ENCODE measurements around the gene NR3C2.

- TF ChIP-seq, protein P1, sequence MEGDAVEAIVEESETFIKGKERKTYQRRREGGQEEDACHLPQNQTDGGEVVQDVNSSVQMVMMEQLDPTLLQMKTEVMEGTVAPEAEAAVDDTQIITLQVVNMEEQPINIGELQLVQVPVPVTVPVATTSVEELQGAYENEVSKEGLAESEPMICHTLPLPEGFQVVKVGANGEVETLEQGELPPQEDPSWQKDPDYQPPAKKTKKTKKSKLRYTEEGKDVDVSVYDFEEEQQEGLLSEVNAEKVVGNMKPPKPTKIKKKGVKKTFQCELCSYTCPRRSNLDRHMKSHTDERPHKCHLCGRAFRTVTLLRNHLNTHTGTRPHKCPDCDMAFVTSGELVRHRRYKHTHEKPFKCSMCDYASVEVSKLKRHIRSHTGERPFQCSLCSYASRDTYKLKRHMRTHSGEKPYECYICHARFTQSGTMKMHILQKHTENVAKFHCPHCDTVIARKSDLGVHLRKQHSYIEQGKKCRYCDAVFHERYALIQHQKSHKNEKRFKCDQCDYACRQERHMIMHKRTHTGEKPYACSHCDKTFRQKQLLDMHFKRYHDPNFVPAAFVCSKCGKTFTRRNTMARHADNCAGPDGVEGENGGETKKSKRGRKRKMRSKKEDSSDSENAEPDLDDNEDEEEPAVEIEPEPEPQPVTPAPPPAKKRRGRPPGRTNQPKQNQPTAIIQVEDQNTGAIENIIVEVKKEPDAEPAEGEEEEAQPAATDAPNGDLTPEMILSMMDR (IDR thresholded peaks at IDR 0.05) = no peak
- TF ChIP-seq ZFX (IDR thresholded peaks at IDR 0.05; ENCODE audit: borderline replicate concordance) = no peak
Observed at GRCh38 chr4:148287111-148287510, 155.1 kb downstream of the NR3C2 start.
